ENCODE results near the gene APOL5.

GRCh38 chr22:35681454-35682052, 36.1 kb upstream of the APOL5 start:
- no peak for TF ChIP-seq CTCF (IDR thresholded peaks at IDR 0.05)
- TF ChIP-seq POLR2A (IDR thresholded peaks at IDR 0.05) = no peak

Data from body of pancreas (tissue), 4 donors.